ENCODE measurements around the gene ST3GAL5. TPM values are rescaled to one million over a fixed set of nuclear protein-coding genes. Genes with fewer than 3 reads are reported as not detected.

Gene ST3GAL5
- total RNA-seq, 1 donor from 2014 or later, result 12.9 TPM

- no peak overlapping the region for H3K27ac Mint-ChIP-seq
- H3K4me3 Mint-ChIP-seq, result no peak overlapping the region
- TF ChIP-seq, protein P1, sequence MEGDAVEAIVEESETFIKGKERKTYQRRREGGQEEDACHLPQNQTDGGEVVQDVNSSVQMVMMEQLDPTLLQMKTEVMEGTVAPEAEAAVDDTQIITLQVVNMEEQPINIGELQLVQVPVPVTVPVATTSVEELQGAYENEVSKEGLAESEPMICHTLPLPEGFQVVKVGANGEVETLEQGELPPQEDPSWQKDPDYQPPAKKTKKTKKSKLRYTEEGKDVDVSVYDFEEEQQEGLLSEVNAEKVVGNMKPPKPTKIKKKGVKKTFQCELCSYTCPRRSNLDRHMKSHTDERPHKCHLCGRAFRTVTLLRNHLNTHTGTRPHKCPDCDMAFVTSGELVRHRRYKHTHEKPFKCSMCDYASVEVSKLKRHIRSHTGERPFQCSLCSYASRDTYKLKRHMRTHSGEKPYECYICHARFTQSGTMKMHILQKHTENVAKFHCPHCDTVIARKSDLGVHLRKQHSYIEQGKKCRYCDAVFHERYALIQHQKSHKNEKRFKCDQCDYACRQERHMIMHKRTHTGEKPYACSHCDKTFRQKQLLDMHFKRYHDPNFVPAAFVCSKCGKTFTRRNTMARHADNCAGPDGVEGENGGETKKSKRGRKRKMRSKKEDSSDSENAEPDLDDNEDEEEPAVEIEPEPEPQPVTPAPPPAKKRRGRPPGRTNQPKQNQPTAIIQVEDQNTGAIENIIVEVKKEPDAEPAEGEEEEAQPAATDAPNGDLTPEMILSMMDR (conservative IDR thresholded peaks at IDR 0.05), result no peak
- H3K9me3 Mint-ChIP-seq, result no peaks in the 10 kb centered on the region
- peaks cover 11% of the 10 kb centered on the region for H3K4me1 Mint-ChIP-seq (ENCODE audit: unreplicated experiment)
- DNase-seq (ENCODE audit: extremely low spot score, unreplicated experiment), result no peak
- peaks cover 5% of the 10 kb centered on the region for H3K27me3 Mint-ChIP-seq
- H3K36me3 Mint-ChIP-seq, result no peaks in the 10 kb centered on the region
Observed at GRCh38 chr2:85828725-85829124, 60.1 kb downstream of the ST3GAL5 start.

DNA sequence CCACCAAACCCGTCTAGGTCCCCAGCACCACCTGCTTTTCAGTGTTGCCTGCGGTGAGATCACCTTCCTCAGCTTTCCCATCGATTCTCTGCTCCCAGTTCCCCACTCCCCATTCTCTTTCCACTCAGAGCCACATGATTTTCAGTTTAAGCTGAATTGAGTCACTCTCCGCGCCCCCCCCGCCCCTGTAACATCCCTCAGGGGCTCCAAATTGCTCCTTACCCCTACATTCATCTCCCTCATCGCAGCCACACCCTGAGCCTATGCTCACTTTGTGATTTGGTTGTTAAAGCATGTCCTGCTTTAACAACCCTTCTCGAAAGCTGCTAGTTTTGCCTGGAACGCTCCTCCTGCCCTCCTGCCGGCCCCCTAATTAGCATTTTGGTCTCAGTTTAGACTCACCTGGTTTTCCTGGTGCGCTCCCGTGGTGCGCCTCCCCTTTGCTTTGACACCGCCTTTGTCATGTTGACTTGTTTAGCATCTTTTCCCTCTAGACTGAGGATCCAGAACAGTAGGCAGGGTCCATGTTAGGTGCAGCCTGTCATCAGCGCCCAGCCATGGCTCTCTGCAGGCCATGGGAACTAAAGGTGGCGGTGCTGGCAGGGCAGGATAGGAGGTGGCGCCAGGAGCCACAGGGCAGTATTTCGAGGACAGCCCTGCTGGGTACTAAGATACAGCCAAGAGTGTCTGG is 60.8 kb downstream of the ST3GAL5 start:
- Mint-ChIP-seq H3K27me3 (peaks cover 5% of the 10 kb centered on the region), H3K9me3 (no peaks in the 10 kb centered on the region), H3K27ac (no peak overlapping the region), H3K4me1 (ENCODE audit: unreplicated experiment) (peaks cover 11% of the 10 kb centered on the region), H3K36me3 (no peaks in the 10 kb centered on the region), H3K4me3 (no peak overlapping the region)
- DNase-seq (ENCODE audit: extremely low spot score, unreplicated experiment), result no peak
- TF ChIP-seq, protein P1 (conservative IDR thresholded peaks at IDR 0.05), result no peak

DNA sequence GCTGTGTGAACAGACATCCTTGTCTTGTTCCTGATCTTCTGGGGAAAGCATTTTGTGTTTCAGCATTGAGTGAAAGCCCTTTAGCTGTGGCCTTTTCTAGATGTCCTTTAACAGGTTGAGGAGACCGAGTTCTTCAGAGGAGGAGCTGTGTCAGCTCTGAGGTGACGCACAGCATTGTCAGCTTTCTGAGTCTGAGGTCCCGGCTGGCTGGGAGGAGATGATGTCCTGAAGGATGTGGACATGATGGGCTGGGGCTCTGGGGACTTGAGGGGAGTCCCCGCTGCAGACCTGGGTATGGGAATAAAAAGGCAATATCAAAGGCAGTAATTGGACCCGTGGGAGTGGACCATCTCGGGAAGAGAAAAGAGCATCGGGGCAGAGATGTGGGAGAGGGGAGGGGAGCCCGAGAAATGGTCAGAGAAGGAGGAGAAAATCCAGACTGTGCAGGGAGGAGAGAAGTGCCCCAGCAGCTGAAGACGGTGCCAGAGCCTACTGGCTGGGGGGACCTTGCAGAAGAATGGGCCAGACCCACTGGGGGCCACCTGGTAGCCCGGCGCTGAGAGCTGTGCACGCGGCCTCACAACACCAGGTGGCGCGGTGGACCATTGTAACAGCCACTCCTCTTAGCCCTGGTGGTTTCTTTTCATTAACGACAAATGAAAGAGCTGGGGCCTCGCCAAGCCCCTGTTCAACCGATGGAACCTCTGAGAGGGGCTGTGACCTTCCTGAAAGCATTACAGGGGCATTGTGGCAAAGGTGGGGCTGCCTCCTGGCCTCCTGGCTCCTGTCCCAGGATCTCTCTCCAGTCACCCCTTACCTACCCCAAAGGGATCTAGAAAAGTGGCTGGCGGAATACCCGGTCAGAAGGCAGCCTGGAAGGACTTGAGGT is 61.6 kb downstream of the ST3GAL5 start:
- Mint-ChIP-seq H3K4me3 (no peak overlapping the region), H3K27me3 (peaks cover 5% of the 10 kb centered on the region), H3K4me1 (ENCODE audit: unreplicated experiment) (peaks cover 11% of the 10 kb centered on the region), H3K27ac (peak overlapping the region; percentile 36), H3K9me3 (no peaks in the 10 kb centered on the region), H3K36me3 (no peaks in the 10 kb centered on the region)
- peak; percentile 82 for DNase-seq (ENCODE audit: extremely low spot score, unreplicated experiment)
- TF ChIP-seq, protein P1 (conservative IDR thresholded peaks at IDR 0.05), result peak; percentile 96

- Mint-ChIP-seq H3K9me3 (no peaks in the 10 kb centered on the region), H3K4me1 (ENCODE audit: unreplicated experiment) (peaks cover 11% of the 10 kb centered on the region), H3K27me3 (peaks cover 13% of the 10 kb centered on the region), H3K27ac (no peak overlapping the region), H3K4me3 (no peak overlapping the region), H3K36me3 (no peaks in the 10 kb centered on the region)
- no peak for DNase-seq (ENCODE audit: extremely low spot score, unreplicated experiment)
- TF ChIP-seq, protein P1 (conservative IDR thresholded peaks at IDR 0.05), result no peak
Observed at GRCh38 chr2:85823951-85824350, 64.8 kb downstream of the ST3GAL5 start.

DNA sequence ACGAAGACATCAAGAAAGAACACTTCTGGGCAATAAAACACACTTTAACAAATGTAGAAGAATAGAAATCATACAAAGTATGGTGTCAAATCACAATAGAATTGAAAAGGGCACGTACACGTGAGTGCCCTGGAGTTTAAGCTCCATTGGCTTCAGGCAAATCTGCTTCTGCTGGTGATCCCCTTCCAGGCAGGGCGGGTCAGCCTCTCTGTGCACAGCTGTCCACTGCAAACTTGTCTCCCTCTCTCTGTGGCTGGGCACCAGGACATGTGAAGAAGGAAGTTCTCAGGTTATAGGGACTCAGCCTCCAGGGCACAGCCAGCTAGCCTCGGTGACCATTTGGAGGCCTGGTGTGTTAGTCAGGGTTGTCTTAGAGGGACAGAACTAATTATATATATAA is 66.0 kb downstream of the ST3GAL5 start:
- H3K9me3 Mint-ChIP-seq, result no peaks in the 10 kb centered on the region
- H3K4me3 Mint-ChIP-seq, result no peak overlapping the region
- H3K27ac Mint-ChIP-seq, result no peak overlapping the region
- H3K27me3 Mint-ChIP-seq, result peaks cover 13% of the 10 kb centered on the region
- TF ChIP-seq, protein P1 (conservative IDR thresholded peaks at IDR 0.05), result no peak
- H3K36me3 Mint-ChIP-seq, result no peaks in the 10 kb centered on the region
- no peak for DNase-seq (ENCODE audit: extremely low spot score, unreplicated experiment)
- H3K4me1 Mint-ChIP-seq (ENCODE audit: unreplicated experiment), result peaks cover 14% of the 10 kb centered on the region

Measured in type B pancreatic cell (in vitro differentiated cells).